ENCODE results near the gene SNX33. TPM values are rescaled to one million over a fixed set of nuclear protein-coding genes. Genes with fewer than 3 reads are reported as not detected.
"Not testable (repeated sequence)": the region's sequence is repeated elsewhere in the genome, so short reads cannot be mapped to it uniquely, and the experiment has no call there.

The SNX33 gene
- polyA plus RNA-seq, 1 donor from 2014 or later: 0.05 TPM

DNA sequence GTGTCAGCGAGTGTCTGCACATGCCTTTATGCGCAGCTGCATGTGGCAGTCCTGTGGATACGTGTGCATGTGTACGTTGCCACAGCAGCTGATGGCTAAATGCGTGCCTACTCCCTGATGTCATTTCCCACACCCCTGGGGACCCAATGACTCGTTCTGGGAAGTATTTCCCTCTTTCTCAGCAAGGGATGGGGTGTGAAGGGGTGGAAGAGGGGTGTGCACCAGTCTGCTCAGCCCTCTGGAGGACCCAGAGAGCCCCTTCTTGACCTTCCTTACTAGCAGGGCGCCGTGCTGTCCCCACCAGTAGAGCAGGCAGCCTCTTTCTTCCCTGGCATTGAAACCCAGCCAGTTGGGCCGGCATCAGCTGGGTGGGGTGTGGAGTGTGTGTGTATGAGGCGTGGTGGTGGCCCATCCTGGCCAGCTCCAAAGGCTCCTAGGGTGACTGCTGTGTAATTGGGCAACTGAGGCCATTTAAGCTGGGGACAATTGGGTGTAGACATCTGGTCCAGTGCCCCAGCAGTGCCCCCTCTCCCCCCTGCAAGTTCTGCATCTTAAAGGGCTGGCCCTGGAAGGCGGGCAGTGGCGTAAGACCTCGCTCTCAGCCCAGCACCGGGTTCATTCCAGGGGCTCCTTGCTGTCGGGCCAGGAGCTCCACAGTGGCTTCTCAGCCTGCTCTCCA lies 19.2 kb downstream of the SNX33 start:
- H3K4me1 Mint-ChIP-seq: no peaks in the 10 kb centered on the region
- H3K36me3 Mint-ChIP-seq: peaks cover 1% of the 10 kb centered on the region
- no peak overlapping the region for H3K27ac Mint-ChIP-seq
- H3K4me3 Mint-ChIP-seq: no peak overlapping the region
- H3K9me3 Mint-ChIP-seq: no peaks in the 10 kb centered on the region
- H3K27me3 Mint-ChIP-seq: peaks cover 4% of the 10 kb centered on the region

GRCh38 chr15:75669191-75669878 lies 21.6 kb downstream of the SNX33 start:
- peaks cover 4% of the 10 kb centered on the region for H3K27me3 Mint-ChIP-seq
- H3K4me3 Mint-ChIP-seq: no peak overlapping the region
- no peak overlapping the region for H3K27ac Mint-ChIP-seq
- no peaks in the 10 kb centered on the region for H3K4me1 Mint-ChIP-seq
- peaks cover 1% of the 10 kb centered on the region for H3K36me3 Mint-ChIP-seq
- H3K9me3 Mint-ChIP-seq: no peaks in the 10 kb centered on the region

- Mint-ChIP-seq H3K4me1 (no peaks in the 10 kb centered on the region), H3K27me3 (no peaks in the 10 kb centered on the region), H3K27ac (no peak overlapping the region), H3K9me3 (no peaks in the 10 kb centered on the region), H3K36me3 (peaks cover 1% of the 10 kb centered on the region), H3K4me3 (no peak overlapping the region)
These were observed 22.1 kb downstream of the SNX33 start for GRCh38 chr15:75669879-75670212.

DNA sequence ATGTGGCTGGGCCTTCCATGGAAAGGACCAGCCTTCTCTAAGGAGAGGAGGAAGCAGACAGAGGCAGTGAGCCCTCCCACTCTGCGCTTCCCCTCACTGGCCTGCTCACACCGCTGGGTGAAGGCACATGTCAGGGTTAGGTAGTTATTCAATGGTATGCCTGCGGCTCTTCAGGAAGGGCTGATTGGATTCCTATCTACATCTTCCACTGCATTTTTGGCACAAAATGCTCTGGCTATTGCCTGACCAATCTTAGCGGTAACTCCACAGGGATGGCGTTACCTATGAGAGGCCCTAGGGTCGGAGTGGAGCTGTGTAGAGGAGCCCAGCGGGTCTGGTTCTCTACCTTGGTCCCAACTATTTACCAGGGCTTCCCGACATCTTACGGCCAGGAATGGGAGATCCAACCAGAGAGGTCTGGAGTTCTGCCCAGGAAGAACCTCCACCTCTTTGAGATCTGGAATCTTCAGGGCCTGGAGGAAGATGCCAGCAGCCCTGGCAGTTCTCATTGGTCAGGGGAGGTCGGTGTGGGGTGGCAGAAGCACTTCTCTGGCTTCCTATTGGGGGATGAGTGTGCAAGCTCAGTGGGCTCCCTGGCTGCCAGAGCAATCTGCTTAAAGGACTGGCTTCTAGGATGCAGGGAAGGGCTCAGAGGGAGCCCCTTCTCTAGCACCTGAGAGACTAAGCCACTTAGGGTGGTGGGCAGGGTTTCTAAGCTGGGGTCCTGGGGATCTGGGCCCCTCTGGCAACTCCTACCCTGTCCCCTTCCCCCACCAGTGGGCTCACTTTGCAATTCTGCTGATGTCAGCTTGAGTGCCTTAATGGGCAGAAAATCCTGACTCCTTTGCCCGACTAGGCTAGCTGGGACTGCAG lies 24.3 kb downstream of the SNX33 start:
- H3K27me3 Mint-ChIP-seq: no peaks in the 10 kb centered on the region
- no peak overlapping the region for H3K27ac Mint-ChIP-seq
- no peaks in the 10 kb centered on the region for H3K9me3 Mint-ChIP-seq
- H3K4me3 Mint-ChIP-seq: no peak overlapping the region
- peaks cover 1% of the 10 kb centered on the region for H3K36me3 Mint-ChIP-seq
- no peaks in the 10 kb centered on the region for H3K4me1 Mint-ChIP-seq

DNA sequence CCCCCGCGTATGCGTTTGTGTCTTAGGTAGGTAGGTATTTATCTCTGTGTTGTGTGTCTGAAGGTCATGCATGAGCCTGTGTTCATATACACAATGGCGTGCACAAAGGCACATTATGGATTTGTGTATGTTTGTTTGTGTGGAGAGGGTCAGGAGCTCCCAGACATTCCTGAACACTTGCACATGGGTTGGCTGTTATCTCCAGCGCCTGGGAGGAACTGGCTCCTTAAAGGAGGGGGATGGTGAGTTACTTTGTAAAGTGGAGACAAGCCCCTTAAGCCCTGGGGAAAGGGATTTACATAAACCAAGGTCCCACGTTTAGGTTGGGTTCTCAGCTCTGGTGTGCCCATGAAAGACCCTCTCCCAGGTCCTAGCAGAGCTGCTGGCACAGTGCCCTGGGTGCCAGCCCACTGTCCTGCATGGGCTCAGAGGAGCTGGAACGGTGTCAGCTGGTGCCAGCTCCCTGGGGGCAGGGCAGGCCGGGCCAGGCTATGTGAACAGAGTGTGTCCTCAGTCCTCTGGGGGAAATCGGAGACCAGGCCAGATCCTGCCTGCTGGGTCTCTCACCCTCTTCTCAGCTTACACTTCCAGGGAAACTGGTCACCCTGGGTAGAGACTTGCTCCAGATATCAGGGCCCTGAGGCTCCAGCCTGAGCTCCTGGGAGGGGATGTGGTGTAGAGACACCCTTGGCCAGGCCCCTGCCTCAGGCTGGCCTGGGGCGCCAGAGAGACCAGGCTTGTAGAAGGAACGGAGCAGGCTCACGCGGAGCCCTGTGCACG lies 25.1 kb downstream of the SNX33 start:
- peaks cover 0 to under 1% (median 0%) of the 10 kb centered on the region in 3 donors for H3K4me1 Mint-ChIP-seq
- no peaks in the 10 kb centered on the region for H3K27me3 Mint-ChIP-seq
- H3K4me3 Mint-ChIP-seq: peak overlapping the region in 1 of 4 donors; percentile 17
- H3K27ac Mint-ChIP-seq: no peak overlapping the region
- H3K36me3 Mint-ChIP-seq: peaks cover 1% of the 10 kb centered on the region
- no peaks in the 10 kb centered on the region for H3K9me3 Mint-ChIP-seq

- Mint-ChIP-seq H3K4me3 (peak overlapping the region in 1 of 4 donors; percentile 32), H3K9me3 (no peaks in the 10 kb centered on the region), H3K27ac (no peak overlapping the region), H3K36me3 (peaks cover 1% of the 10 kb centered on the region), H3K27me3 (no peaks in the 10 kb centered on the region), H3K4me1 (peaks cover 0 to 3% (median 2%) of the 10 kb centered on the region in 3 donors)
These were observed 25.9 kb downstream of the SNX33 start for GRCh38 chr15:75673426-75674235.

GRCh38 chr15:75674366-75674765 lies 26.7 kb downstream of the SNX33 start:
- Mint-ChIP-seq H3K9me3 (no peaks in the 10 kb centered on the region), H3K36me3 (peaks cover 1% of the 10 kb centered on the region), H3K4me3 (no peak overlapping the region), H3K4me1 (peaks cover 0 to 3% (median 2%) of the 10 kb centered on the region in 3 donors), H3K27ac (no peak overlapping the region), H3K27me3 (no peaks in the 10 kb centered on the region)

- peak overlapping the region in 2 of 3 donors; percentile 35 to 39 for H3K27ac Mint-ChIP-seq
- no peaks in the 10 kb centered on the region for H3K36me3 Mint-ChIP-seq
- no peak overlapping the region for H3K4me3 Mint-ChIP-seq
- H3K4me1 Mint-ChIP-seq: peaks cover 0 to 3% (median 2%) of the 10 kb centered on the region in 3 donors
- H3K9me3 Mint-ChIP-seq: no peaks in the 10 kb centered on the region
- H3K27me3 Mint-ChIP-seq: no peaks in the 10 kb centered on the region
These were observed 28.1 kb downstream of the SNX33 start for GRCh38 chr15:75675579-75676404.

- no peaks in the 10 kb centered on the region for H3K9me3 Mint-ChIP-seq
- H3K36me3 Mint-ChIP-seq: no peaks in the 10 kb centered on the region
- H3K27me3 Mint-ChIP-seq: no peaks in the 10 kb centered on the region
- peaks cover 0 to 3% (median 2%) of the 10 kb centered on the region in 3 donors for H3K4me1 Mint-ChIP-seq
- H3K27ac Mint-ChIP-seq: no peak overlapping the region
- H3K4me3 Mint-ChIP-seq: no peak overlapping the region
These were observed 29.2 kb downstream of the SNX33 start for GRCh38 chr15:75676688-75677464.

DNA sequence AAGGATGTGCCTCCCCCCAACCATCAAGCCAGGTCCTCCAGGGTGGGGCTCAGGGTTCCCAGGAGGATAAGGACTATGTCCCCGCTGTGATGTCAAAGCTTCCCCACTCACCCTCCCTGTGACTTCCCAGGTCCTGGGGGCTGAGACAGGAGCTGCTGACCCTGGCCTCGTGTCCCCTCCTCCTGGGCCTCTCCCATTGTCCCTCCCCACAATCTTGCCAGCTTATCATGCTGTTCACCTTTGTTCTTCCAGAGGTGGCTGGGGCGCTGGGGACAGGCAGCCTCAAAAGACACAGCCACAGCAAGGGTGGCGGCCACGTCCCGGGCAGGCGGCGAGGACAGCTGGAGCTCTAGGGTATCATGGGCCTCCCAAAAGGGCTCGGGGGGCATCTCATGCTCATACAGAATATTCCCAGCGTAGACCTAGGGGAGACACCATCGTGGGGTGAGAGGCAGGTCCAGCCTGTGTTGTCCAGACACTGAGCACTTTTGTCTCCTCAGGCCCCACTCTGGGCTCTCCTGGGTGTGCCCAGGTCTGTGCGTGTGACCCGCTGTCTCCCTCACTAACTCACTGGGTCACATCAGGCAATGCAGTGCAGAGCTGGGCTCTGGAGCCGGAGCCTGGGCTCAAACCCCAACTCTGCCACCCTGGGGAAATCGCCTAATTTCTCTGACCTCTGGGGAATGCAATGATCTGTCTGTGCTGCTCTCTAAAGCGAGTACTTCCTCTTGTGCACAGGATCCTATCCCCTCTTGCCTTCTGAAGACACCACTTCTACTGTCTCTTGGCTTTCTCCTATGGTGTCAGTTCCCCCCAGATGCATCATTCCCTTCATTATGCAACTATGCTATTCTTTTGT lies 30.0 kb downstream of the SNX33 start:
- no peak overlapping the region for H3K4me3 Mint-ChIP-seq
- H3K27me3 Mint-ChIP-seq: no peaks in the 10 kb centered on the region
- H3K27ac Mint-ChIP-seq: peak overlapping the region in 1 of 3 donors; percentile 22
- no peaks in the 10 kb centered on the region for H3K9me3 Mint-ChIP-seq
- H3K4me1 Mint-ChIP-seq: peaks cover 0 to 3% (median 2%) of the 10 kb centered on the region in 3 donors
- H3K36me3 Mint-ChIP-seq: no peaks in the 10 kb centered on the region

DNA sequence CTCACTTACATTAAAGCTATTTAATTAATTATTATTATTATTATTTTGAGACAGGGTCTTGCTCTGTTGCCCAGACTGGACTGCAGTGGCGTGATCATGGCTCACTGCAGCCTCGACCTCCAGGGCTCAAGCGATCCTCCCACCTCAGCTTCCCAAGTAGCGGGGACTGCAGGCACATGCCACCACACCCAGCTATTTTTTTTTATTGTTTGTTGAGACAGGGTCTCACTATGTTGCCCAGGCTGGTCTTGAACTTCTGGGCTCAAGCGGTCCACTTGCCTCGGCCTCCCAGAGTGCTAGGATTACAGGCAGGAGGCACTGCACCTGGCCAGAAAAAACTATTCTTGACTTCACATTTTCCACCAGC lies 30.6 kb downstream of the SNX33 start:
- not testable (repeated sequence) for H3K4me3 Mint-ChIP-seq, H3K9me3 Mint-ChIP-seq, H3K36me3 Mint-ChIP-seq, H3K4me1 Mint-ChIP-seq, H3K27ac Mint-ChIP-seq, H3K27me3 Mint-ChIP-seq

All from IgD-negative memory B cell (primary cell).